Raji (cell line): ENCODE data around the gene MTTP.

ENCODE experiments used
- POLR2A ChIP-seq: IDR thresholded peaks from 2 replicates; pipeline ENCODE4 v1.6.1; 2011; ENCODE audit warnings: low read depth, low read length, control low read depth; ENCODE audit not compliant: insufficient read depth

Gene MTTP

DNA sequence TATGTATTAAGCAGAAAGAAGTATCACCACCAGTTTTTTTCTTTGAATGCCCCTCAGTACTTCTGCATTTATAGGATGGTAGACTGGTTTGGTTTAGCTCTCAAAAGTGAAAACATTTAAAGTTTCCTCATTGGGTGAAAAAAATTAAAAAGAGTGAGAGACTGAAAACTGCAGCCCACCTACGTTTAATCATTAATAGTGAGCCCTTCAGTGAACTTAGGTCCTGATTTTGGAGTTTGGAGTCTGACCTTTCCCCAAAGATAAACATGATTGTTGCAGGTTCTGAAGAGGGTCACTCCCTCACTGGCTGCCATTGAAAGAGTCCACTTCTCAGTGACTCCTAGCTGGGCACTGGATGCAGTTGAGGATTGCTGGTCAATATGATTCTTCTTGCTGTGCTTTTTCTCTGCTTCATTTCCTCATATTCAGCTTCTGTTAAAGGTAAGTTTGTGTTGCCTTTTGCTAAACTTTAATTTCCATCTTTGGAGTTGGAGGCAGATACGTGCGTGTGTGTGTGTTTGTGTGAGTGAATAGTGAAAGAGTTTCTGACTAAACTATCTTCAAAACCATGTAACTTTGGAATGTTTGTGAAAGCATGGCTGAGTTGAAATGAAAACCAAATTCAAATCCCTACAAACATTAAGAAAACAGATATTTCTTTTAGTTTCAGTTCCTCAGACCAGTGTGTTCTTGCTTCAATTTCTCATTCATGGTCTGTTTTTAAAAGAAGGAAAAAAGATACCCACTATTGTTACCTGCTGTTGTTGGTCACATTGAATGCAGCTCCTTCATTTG is at the start of gene MTTP:
MTTP (plus strand) TSS at position 295 of the 795 bp plus-strand sequence; CDS start at position 381, 86 bp downstream.
- TF ChIP-seq POLR2A = no peak

DNA sequence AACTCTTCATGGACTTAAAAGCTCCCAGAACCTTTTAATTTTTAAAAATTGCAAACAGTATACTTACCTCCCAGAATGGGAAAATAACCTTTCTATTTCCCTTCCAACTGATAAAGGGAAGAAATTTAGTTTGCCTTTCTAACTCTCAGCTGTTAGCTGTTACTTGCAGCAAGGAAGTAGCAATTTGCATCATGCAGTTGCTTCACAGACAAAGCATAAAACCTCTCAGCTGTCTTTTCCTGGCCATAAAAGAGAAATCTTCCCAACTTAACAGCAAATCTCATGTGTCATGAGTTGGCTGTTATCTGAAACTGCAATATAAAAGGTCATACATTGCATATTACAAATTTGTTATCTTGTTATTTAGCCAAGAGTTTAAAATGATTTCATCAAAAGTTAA is 45.4 kb upstream of the MTTP start:
- no peak for TF ChIP-seq POLR2A

DNA sequence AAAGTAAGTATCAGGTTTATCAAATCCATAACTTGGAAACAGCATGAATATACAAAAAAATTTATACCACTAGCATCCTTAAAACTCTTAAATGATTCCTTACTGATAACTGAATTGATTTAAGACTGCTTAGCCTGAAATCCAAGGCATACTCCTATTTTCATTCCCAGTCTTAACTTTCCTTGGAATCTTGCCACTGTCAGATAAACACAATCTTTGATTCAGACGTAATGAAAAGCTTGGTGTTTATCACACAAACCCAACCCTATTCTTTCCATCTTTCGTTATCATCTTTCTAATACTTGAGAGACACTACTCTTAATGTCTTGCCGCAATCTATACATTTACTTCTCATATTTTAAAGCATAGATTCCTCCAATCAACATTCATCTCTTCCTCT is 44.7 kb upstream of the MTTP start:
- TF ChIP-seq POLR2A = no peak

- no peak for TF ChIP-seq POLR2A
These were observed 38.4 kb upstream of the MTTP start for GRCh38 chr4:99536271-99536670.

DNA sequence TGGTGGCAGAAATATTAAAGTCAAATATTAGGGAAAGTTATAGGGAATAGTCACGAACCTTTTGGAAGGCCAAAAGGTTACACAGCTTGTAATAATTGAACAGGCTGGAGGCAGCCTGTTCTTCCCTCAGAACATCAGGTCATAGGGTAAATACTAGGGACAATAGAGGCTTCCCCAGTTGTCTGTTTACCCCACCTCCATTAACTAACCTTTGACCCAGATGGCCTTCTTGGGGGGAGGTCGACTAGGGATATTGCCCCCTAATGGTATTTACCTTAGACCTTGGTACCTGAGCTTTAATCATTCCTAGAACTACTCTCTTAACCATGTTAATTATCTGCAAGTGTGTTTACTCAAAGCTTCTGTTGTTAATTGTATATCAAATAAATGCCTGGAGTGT is 37.8 kb upstream of the MTTP start:
- no peak for TF ChIP-seq POLR2A

- no peak for TF ChIP-seq POLR2A
These were observed 37.0 kb upstream of the MTTP start for GRCh38 chr4:99537674-99538073.

DNA sequence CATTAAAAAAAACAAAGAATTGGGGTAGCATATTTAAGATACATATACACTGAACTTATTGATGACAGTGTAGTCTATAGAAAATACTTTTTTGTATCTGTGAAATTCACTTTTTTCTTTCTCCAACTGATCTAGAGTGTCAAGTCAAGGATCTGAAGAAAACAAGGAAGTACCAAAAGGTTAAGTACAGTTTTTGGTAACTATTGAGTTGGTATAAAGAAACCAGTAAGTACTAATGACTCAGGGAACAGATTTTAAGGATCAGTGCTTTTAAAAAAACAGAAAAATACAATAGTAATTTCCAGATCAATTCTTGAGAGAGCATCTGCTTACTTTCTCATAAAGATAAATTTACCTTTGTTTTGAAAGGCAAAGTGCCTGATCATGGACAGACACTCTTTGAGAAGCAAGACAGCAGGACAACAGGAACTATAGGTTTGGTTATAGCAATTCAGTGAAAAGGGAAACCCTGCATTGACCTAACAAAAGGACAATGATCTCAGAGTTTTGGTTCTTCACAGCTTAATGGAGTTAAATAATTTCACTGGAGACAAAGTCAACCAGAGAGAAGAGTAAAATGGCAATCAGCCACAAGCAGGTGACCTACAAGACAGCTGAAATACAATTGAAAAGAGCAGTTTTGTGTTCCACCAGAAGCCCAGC is 34.2 kb upstream of the MTTP start:
- no peak for TF ChIP-seq POLR2A

DNA sequence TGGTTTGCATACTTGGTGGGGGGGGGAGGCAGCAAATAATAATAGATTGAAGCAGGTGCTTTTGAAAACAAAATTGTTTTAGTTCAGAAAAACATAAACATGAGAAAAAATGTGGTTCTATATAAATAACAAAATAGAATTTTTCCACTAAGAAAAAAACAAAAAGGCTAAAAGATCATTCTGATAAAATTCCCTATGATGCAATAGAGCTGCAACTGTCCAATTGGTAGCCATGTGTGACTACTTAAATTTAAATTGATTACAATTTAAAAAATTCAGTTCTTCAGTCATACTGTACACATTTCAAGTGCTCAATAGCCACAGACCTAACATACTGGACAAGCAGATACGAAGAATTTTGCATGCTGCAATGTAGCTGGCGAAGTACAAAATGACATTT is 21.8 kb upstream of the MTTP start:
- TF ChIP-seq POLR2A = no peak

DNA sequence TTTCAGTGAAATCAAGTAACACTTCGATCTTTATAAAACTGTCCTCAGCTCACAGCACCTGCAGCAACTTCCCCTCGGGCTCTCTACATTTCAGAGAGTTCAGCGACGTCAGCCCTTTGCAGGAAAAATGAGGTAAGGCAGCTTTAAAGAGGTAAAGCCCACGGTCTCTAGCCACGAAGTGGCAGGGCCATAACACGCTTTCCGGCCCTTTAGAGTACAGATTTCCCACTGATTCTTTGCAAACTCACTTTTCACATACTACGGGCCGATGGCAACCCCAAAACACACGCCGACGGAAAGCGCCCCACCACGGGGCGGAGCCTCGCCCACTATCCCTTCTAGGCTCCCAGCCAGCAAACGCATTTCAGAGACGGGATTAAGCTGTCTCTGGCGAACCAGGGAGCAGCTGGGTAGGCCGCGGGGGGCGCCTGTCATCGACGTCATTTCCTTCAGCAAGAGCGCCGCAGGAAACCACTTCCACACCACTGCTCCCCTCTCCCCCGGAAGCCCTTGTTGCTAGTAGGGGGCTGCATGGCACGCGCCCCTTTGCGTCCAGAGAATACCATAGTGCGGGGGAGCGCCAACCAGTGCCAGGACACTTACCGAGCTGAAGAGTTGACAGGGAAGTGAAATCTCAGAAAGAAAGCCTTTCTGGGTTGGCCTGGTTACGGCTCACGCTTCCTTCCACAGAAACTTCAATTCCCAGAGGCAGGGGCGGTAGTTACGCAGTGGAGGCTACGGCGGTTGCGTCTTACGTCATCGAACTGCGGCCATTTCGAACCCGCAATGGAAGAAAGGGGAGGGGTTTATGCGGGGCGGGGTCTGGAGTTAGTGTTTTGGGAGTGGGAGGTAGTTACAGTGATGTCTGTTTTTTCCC is 11.1 kb upstream of the MTTP start, which contains the start of gene TRMT10A:
TRMT10A (minus strand) TSS at position 730 of the 877 bp plus-strand sequence. CDS start 4,701 bp downstream, outside the sequence.
- peak; percentile 84 for TF ChIP-seq POLR2A

- no peak for TF ChIP-seq POLR2A
These were observed 9.7 kb upstream of the MTTP start for GRCh38 chr4:99564921-99565320.

GRCh38 chr4:99571883-99572282 is 2.7 kb upstream of the MTTP start:
- TF ChIP-seq POLR2A = no peak

GRCh38 chr4:99572527-99573240 is 1.9 kb upstream of the MTTP start:
- no peak for TF ChIP-seq POLR2A

DNA sequence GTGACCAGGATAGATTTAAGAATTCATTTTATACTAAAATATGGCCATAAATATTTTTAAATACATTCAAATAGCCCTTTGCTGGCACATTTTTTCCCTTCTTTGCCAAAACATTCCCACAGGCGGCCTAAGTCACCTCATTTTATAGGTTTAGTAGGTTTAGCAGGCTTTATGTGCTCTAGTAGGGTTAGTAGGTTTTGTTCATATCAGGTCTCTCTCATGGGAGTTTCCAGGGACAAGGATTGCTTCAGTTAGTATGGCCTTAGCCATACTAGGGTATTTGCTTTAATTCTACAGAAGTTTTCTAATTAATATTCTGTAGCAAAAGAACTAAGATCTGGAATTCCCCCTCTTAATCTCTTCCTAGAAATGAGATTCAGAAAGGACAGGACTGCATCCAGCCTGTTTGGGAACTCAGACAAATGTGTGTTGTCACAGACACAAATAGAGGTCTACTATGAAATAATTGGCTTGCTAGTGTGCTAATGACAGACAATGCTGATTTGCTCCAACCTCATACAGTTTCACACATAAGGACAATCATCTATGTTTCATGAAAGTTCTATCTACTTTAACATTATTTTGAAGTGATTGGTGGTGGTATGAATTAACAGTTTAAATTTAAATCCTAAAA is 772 bp upstream of the MTTP start:
- no peak for TF ChIP-seq POLR2A

- TF ChIP-seq POLR2A = no peak
These were observed 4.1 kb downstream of the MTTP start for GRCh38 chr4:99578714-99579113.

DNA sequence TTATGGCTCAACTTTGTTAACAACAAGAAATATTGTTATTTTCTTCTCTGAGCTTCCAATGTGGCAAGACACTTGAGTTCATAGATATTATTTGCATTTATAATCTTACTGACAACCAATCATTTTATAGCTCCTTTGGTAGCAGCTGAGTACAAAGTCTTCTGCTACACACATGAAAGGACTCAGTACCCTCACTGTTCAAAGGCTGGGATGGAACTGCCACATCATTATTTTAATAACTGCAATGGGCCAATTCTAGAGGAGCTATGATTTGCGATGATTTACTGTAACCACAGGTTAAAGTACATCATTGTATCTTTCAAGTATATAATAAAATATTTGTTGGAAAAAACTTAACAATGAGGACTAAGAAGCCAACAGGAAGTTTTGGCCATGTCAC is 10.9 kb downstream of the MTTP start:
- TF ChIP-seq POLR2A = no peak

GRCh38 chr4:99586322-99586721 is 11.7 kb downstream of the MTTP start:
- TF ChIP-seq POLR2A = no peak
